KOPT-K1 (cell line): ENCODE measurements around the gene RALGPS1.

Experiments used
- H3K27ac ChIP-seq: fragments of 200-600 bp; sonication (generic); 2 replicates; pipeline ENCODE4 v1.5.1; 2016; ENCODE audit warnings: antibody characterized with exemption, mild to moderate bottlenecking, low read depth, low read length; ENCODE audit not compliant: poor library complexity, severe bottlenecking
- H3K36me3 ChIP-seq: fragments of 200-600 bp; sonication (generic); 2 replicates; pipeline ENCODE4 v1.5.1; 2017; ENCODE audit warnings: antibody characterized with exemption, mild to moderate bottlenecking, low read length, moderate library complexity; ENCODE audit not compliant: insufficient read depth
- H3K9me3 ChIP-seq: fragments of 200-600 bp; sonication (generic); 2 replicates; pipeline ENCODE4 v1.5.1; 2017; ENCODE audit warnings: antibody characterized with exemption, low read length, mild to moderate bottlenecking; ENCODE audit not compliant: insufficient read depth, poor library complexity, severe bottlenecking

The RALGPS1 gene

GRCh38 chr9:126886897-126887296 is 27.7 kb upstream of the RALGPS1 start:
- Histone ChIP-seq H3K27ac (no peak overlapping the region), H3K9me3 (no peaks in the 10 kb centered on the region), H3K36me3 (peaks cover 17% of the 10 kb centered on the region)

GRCh38 chr9:126891676-126892075 is 22.9 kb upstream of the RALGPS1 start:
- Histone ChIP-seq H3K27ac (no peak overlapping the region), H3K36me3 (no peaks in the 10 kb centered on the region), H3K9me3 (no peaks in the 10 kb centered on the region)

GRCh38 chr9:126893079-126893478 is 21.5 kb upstream of the RALGPS1 start:
- H3K27ac ChIP-seq = no peak overlapping the region
- no peaks in the 10 kb centered on the region for H3K9me3 ChIP-seq
- no peaks in the 10 kb centered on the region for H3K36me3 ChIP-seq

GRCh38 chr9:126894052-126894603 is 20.5 kb upstream of the RALGPS1 start:
- H3K9me3 ChIP-seq = no peaks in the 10 kb centered on the region
- no peaks in the 10 kb centered on the region for H3K36me3 ChIP-seq
- no peak overlapping the region for H3K27ac ChIP-seq

- Histone ChIP-seq H3K9me3 (peaks cover 10% of the 10 kb centered on the region), H3K27ac (no peak overlapping the region), H3K36me3 (no peaks in the 10 kb centered on the region)
Measured at GRCh38 chr9:126902210-126902609, 12.4 kb upstream of the RALGPS1 start.

GRCh38 chr9:126904586-126904985 is 10.0 kb upstream of the RALGPS1 start:
- Histone ChIP-seq H3K27ac (no peak overlapping the region), H3K36me3 (no peaks in the 10 kb centered on the region), H3K9me3 (peaks cover 10% of the 10 kb centered on the region)

GRCh38 chr9:126906091-126906490 is 8.5 kb upstream of the RALGPS1 start:
- Histone ChIP-seq H3K9me3 (peaks cover 7% of the 10 kb centered on the region), H3K27ac (no peak overlapping the region), H3K36me3 (no peaks in the 10 kb centered on the region)

- Histone ChIP-seq H3K9me3 (no peaks in the 10 kb centered on the region), H3K36me3 (no peaks in the 10 kb centered on the region), H3K27ac (no peak overlapping the region)
Measured at GRCh38 chr9:126907058-126907457, 7.5 kb upstream of the RALGPS1 start.

- Histone ChIP-seq H3K9me3 (no peaks in the 10 kb centered on the region), H3K36me3 (no peaks in the 10 kb centered on the region), H3K27ac (no peak overlapping the region)
Measured at GRCh38 chr9:126915281-126915816, 767 bp downstream of the RALGPS1 start.

- H3K27ac ChIP-seq = no peak overlapping the region
Measured at GRCh38 chr9:126915846-126916543, 1.4 kb downstream of the RALGPS1 start.

GRCh38 chr9:126916909-126917308 is 2.3 kb downstream of the RALGPS1 start:
- Histone ChIP-seq H3K36me3 (no peaks in the 10 kb centered on the region), H3K27ac (peak overlapping the region; percentile 28), H3K9me3 (no peaks in the 10 kb centered on the region)

More at GRCh38 chr9:126915846-126916543, 1.4 kb downstream of the RALGPS1 start:
- no peaks in the 10 kb centered on the region for H3K36me3 ChIP-seq
- H3K9me3 ChIP-seq = no peaks in the 10 kb centered on the region

- Histone ChIP-seq H3K27ac (no peak overlapping the region), H3K36me3 (no peaks in the 10 kb centered on the region), H3K9me3 (no peaks in the 10 kb centered on the region)
Measured at GRCh38 chr9:126919193-126919592, 4.6 kb downstream of the RALGPS1 start.

- peak overlapping the region; percentile 39 for H3K27ac ChIP-seq
- no peaks in the 10 kb centered on the region for H3K9me3 ChIP-seq
- no peaks in the 10 kb centered on the region for H3K36me3 ChIP-seq
Measured at GRCh38 chr9:126925876-126926275, 11.3 kb downstream of the RALGPS1 start.

- no peaks in the 10 kb centered on the region for H3K36me3 ChIP-seq
- no peaks in the 10 kb centered on the region for H3K9me3 ChIP-seq
- peak overlapping the region; percentile 39 for H3K27ac ChIP-seq
Measured at GRCh38 chr9:126926364-126926763, 11.8 kb downstream of the RALGPS1 start.

- Histone ChIP-seq H3K36me3 (no peaks in the 10 kb centered on the region), H3K27ac (peak overlapping the region; percentile 27), H3K9me3 (no peaks in the 10 kb centered on the region)
Measured at GRCh38 chr9:126927419-126927818, 12.8 kb downstream of the RALGPS1 start.

- Histone ChIP-seq H3K9me3 (peaks cover 5% of the 10 kb centered on the region), H3K36me3 (no peaks in the 10 kb centered on the region), H3K27ac (peak overlapping the region; percentile 100)
Measured at GRCh38 chr9:126932871-126933321, 18.3 kb downstream of the RALGPS1 start.
